GM12892 (cell line): Measurements from ENCODE around the gene IL22RA1.

ENCODE experiments used
- POLR2A ChIP-seq: IDR thresholded peaks from 2 replicates; pipeline ENCODE4 v1.6.1; 2011; ENCODE audit warnings: low read depth, low read length, control low read depth
- POLR2AphosphoS5 ChIP-seq: IDR thresholded peaks from 2 replicates; pipeline ENCODE4 v1.6.1; 2011; ENCODE audit warnings: low read depth, low read length, control low read depth
- TAF1 ChIP-seq: IDR thresholded peaks from 2 replicates; pipeline ENCODE4 v1.6.1; 2011; ENCODE audit warnings: low read depth, mild to moderate bottlenecking, control low read depth, low read length, borderline replicate concordance

GRCh38 chr1:24074817-24075589 is 67.9 kb downstream of the IL22RA1 start:
- TF ChIP-seq POLR2A (no peak), TAF1 (no peak), POLR2AphosphoS5 (no peak)
